ENCODE results near the gene FBXL5.

The FBXL5 gene

GRCh38 chr4:15557786-15558550 lies 97.2 kb downstream of the FBXL5 start:
- DNase-seq: no peak

GRCh38 chr4:15556511-15557092 lies 98.6 kb downstream of the FBXL5 start:
- no peak for DNase-seq
